Stimulated activated CD8-positive, alpha-beta memory T cell treated with anti-CD3 and anti-CD28 coated beads, Interleukin-12 subunit alpha, Interleukin-12 subunit beta, amount 100 ng/mL, for 4 hours (primary cell): ENCODE results near the gene B4GALT1.
"Not testable (repeated sequence)": the region's sequence is repeated elsewhere in the genome, so short reads cannot be mapped to it uniquely, and the experiment has no call there.

ENCODE experiments used
- DNase-seq: peaks from one replicate; pipeline ENCODE4 v3.0.0-alpha.2; 2020; ENCODE audit warnings: low read depth

B4GALT1 gene

DNA sequence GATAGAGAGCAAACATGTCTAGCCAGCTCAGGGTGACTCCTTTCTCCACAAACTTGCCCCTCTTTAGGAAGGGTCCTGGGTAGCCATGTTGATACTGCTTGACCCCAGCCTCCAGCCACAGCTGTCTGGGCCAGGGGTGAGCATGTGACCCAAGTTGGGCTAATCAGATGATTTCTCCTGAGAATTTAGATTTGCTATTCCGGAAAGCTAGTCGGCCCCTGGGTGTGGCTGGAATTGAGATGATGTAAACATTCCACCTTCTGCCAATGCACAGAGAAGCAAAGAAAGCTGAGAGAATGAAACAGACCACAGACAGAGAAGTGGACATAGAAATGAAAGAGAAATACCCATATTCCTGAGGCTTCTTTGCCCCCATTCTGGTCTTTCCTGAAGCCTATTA, 17.8 kb upstream of the B4GALT1 start:
- DNase-seq = no peak

GRCh38 chr9:33182519-33182918, 15.4 kb upstream of the B4GALT1 start:
- DNase-seq = no peak

- DNase-seq = no peak
Measured at GRCh38 chr9:33180526-33181184, 13.5 kb upstream of the B4GALT1 start.

- no peak for DNase-seq
Measured at GRCh38 chr9:33178972-33179697, 12.0 kb upstream of the B4GALT1 start.

DNA sequence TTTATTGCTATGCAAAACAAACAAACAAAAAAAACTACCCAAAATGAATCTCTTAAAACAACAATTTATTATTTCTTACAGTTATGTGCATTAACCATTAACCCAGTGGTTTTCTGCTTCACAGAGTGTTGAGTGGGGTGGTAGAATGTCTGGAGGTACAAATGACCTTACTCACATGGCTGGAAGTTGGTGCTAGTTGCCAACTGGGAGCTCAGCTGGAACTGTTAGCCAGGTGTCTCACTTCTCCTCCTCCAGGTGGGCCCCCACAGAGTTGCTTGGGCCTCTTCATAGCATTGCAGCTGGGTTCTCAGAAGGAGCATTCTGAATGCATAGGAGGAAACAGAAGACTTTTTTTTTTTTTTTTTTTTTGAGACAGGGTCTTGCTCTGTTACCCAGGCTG, 10.5 kb upstream of the B4GALT1 start:
- DNase-seq = no peak

DNA sequence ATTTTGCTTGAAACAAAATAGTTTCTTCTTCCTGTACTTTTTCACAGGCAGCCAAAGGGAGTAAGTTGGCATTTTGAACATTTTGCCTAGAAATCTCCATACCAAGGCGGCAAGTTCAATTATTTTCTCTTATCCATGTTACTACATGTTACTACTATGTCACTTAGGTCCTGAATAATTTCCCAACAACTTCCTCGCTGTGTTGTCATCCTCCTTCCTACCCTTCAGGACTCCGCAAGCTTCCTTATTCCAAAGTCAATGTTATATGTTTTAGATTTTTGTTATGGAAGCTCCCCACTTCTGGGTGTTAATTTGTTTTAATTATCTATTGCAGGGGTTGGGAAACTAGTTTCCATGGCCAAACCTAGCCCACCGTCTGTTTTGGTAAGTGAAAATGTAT, 9.9 kb upstream of the B4GALT1 start:
- DNase-seq = no peak

- no peak for DNase-seq
Measured at GRCh38 chr9:33175649-33176325, 8.7 kb upstream of the B4GALT1 start.

DNA sequence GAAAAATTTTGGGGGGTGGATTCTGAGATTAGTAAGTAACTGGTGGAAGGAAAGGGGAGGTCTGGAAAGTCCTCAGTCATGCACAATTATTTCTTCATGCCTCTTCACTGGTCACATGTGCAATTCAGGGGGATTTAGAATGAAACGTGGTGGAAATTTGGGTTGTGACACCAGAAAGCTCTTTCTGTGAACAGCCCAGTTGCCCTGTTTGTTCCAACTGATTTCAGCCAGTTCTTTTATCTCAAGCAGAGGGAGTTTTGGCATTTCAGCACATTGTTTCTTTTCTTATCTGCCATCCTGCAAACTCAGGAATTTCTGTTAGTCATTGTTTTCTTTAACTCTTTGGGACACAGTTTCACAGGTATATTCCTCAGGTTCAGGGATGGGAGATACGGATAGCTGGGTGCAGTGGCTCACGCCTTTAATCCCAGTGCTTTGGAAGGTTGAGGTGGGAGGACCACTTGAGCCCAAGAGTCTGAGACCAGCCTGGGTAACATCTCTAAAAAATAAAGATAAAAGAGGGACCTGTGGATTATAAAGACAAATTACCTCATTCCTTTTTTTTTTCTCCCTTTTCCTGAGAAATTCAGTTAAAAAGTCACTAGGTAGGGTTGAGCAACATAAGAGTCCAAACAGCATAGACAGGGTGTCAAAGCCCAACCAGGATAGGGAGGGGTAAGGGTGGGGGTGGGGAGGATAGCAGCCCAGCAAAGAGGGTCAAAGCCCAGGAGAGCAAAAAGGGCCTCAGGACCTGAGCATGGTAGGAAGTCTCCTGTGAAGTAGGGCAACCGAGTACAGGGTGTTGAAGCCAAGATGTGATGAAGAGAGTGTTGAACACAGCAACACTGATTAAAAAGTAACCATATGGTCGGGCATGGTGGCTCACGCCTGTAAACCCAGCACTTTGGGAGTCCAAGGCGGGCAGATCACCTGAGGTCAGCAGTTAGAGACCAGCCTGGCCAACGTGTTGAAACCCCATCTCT, 5.4 kb upstream of the B4GALT1 start:
- DNase-seq = no peak

- DNase-seq = no peak
Measured at GRCh38 chr9:33170464-33171415, 3.6 kb upstream of the B4GALT1 start.

GRCh38 chr9:33168941-33169544, 1.9 kb upstream of the B4GALT1 start:
- no peak for DNase-seq

- DNase-seq = no peak
Measured at GRCh38 chr9:33167972-33168461, 881 bp upstream of the B4GALT1 start.

DNA sequence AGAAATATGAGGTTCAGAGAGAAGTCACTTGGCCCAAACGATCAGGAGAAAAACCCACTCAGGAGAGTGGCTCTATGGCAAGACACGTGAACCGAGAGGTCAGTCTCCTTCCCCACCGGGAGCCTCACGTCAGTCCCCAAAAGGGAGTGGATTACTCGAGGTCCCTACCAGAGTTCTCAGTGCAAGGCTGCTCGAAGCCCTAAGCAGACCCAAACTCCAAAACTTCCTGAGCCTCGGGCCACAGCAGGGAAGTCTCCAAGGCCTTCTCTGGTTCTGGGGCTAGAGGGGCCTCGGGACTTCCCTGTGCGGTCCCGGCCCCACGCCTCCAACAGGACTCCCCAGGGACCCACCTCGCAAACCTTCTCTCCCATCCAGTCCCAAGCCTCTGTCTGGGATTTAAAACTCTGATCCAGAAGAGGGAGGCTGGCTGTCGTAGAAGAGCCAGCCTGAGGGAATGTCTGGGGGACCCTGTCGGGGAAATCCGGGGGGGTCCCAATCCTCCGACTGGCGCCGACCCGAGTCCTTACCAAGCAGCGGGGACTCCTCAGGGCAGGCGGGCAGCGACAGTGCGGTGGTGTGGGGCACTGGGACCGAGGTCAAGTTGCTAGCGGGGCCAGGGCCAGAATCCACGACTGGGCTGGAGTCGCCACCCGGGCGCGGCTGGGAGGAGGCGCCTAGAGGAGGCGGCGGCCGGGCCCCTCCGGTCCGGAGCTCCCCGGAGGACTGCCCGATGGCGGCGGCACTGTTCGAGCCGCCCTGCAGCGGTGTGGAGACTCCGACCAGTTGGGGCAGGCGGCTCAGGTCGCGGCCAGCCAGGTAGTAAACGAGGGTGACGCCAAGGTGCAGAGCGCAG, 679 bp downstream of the B4GALT1 start:
- no peak for DNase-seq

DNA sequence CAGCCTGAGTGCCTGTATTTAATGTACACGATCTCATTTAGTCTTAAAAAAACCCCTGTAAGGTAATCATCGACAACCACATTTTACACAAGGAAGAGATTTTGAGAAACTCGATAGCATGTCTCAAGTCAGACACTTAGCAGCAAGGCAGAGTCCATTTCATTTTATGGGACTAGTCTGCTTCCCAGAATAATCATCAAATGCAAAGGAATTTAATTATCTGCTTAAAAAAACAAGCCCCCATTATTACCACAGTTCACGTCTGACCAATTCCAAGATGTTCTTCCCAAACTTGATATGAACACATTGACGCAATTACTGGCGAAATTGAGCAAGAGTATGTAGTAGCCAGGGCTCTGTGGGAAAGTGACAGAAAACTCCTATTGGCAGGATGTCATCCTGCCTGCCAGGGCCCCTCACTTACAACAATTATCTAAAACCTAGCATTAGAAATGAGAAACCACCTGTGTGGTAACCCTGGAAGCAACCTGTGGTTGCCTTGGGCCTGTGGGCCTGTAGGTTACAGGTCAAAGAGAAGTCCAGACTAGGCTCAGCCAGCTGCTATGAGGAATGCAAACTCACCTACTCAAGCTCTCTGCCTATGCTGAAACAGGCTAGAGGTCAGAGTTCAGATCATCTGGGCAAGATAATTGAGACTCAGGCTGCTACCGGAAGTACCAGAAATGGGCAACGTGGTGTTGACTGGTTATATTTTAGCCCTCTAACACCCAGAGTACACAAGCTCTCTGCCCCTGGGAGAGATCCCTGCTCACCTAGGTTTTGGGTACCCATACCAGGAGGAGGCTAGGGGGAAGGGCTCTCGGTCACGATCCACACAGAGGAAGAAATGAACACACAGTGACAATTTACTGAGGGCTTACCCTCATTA, 1.6 kb downstream of the B4GALT1 start:
- DNase-seq = no peak

DNA sequence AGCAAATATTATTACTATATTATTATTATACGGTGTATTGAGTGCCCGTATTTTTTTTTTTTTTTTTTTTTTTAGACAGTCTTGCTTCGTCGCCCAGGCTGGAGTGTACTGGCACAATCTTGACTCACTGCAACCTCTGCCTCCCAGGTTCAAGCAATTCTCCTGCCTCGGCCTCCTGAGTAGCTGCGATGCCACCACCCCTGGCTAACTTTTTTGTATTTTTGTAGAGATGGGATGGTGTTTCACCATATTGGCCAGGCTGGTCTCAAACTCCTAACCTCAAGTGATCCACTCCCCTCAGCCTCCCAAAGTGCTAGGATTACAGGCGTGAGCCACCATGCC, 2.2 kb downstream of the B4GALT1 start:
- DNase-seq = not testable (repeated sequence)

- no peak for DNase-seq
Measured at GRCh38 chr9:33164138-33164809, 2.9 kb downstream of the B4GALT1 start.

GRCh38 chr9:33163433-33164137, 3.6 kb downstream of the B4GALT1 start:
- DNase-seq = no peak

DNA sequence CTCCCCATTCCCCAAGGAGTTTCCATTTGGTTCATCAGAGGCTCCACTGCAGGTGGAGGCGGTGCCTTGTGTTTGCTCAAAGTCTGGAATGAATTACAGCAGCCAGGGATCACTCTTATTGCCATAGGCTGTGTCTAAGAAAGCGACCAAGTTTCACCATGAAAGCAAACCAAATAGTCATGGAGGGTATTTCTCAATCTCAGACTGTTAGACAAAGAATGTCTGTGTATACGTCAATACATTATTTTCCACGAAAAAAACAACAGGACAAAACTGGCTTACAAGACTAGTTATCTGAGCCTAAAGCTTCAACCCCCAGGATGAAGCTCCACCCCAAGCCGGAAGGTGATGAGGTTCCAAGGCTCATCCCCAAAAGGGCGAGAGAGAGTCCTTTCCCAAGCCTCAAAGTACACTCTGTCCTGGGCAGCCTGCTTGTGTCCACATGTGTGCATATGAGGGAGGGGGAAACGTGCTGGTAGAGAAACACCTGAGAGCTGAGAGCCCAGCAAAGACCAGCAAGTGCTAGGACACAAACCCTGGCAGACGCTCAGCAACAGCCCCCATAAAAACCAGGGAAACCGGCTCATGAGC, 4.3 kb downstream of the B4GALT1 start:
- DNase-seq = no peak
